ENCODE measurements around the gene BRME1.
A peak's percentile ranks its signal among the peaks of the same experiment; 100 is the strongest.

BRME1 gene

DNA sequence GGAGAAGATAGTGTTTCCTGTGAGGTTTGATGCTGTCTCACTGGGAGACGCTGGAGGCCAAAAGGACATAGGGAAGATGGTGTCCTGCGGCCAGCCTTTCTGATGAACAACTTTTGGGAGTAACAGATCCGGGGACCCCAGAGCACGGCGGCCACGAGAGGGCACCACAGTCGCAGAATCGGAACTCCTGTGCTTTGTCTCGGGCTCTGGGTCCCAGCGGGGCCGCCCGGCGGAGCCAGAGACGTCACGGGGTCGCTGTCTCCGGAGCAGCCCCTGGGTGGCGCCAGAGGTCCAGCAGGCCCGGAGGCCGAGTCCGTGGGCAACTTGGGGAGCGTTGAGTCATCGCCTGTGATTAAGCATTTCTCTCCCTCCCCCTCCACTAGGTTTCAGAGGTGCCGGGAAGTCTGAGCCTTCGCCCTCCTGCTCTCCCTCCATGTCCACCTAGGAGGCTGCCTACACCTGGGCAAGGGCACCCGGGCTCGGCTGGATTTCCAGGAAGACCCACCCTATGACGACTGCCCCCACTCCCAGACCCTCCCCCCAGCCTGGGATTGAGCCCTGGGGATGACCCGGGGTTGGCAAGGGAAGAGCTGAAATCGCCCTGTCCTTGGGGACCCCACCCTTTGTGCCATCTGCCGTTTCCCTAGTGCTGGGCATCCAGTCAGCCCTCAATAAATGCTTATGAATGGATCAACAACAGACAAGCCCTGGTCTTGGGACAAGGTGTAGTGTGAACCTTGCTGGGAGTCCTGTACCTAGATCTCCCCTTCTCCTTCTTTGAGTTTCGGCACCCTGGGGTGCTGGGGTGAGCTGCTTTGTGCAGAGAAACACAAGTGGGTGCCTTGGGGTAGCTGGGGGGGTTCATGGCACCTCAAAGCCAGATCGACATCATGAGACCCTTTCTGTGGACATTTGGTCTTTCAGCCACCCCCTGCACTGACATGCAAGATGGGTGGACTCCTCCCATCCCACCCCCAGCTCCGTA, 25.6 kb downstream of the BRME1 start (continued):
- TF ChIP-seq, protein P1, sequence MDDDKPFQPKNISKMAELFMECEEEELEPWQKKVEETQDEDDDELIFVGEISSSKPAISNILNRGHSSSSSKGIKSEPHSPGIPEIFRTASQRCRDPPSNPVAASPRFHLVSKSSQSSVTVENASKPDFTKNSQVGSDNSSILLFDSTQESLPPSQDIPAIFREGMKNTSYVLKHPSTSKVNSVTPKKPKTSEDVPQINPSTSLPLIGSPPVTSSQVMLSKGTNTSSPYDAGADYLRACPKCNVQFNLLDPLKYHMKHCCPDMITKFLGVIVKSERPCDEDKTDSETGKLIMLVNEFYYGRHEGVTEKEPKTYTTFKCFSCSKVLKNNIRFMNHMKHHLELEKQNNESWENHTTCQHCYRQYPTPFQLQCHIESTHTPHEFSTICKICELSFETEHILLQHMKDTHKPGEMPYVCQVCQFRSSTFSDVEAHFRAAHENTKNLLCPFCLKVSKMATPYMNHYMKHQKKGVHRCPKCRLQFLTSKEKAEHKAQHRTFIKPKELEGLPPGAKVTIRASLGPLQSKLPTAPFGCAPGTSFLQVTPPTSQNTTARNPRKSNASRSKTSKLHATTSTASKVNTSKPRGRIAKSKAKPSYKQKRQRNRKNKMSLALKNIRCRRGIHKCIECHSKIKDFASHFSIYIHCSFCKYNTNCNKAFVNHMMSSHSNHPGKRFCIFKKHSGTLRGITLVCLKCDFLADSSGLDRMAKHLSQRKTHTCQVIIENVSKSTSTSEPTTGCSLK (tag by site-specific recombination; IDR thresholded peaks at IDR 0.05): no peak
- TF ChIP-seq ZNF223 (tag by site-specific recombination; IDR thresholded peaks at IDR 0.05) (no peak), ZNF335 (tag by site-specific recombination; conservative IDR thresholded peaks at IDR 0.05) (peak; percentile 49), IKZF3 (tag by site-specific recombination; IDR thresholded peaks at IDR 0.05) (no peak), ZNF785 (tag by site-specific recombination; IDR thresholded peaks at IDR 0.05) (no peak), SALL2 (tag by site-specific recombination; IDR thresholded peaks at IDR 0.05; ENCODE audit: borderline replicate concordance) (no peak), ZNF423 (tag by site-specific recombination; IDR thresholded peaks at IDR 0.05) (0 out of 2 replicates have a peak, but pooled peaks have one; percentile 19), ZNF600 (tag by site-specific recombination; IDR thresholded peaks at IDR 0.05) (no peak; the same call in 1 of the 2 replicates), BCL11A (tag by site-specific recombination; IDR thresholded peaks at IDR 0.05; ENCODE audit: low read depth) (peak; percentile 81; the same call in 1 of the 2 replicates), ZNF501 (tag by site-specific recombination; IDR thresholded peaks at IDR 0.05) (peak; percentile 61), ZNF404 (tag by site-specific recombination; IDR thresholded peaks at IDR 0.05) (no peak), SP3 (tag by site-specific recombination; IDR thresholded peaks at IDR 0.05) (peak; percentile 52), ZBTB17 (tag by site-specific recombination; IDR thresholded peaks at IDR 0.05) (peak; percentile 92)
- TF ChIP-seq, protein P2, sequence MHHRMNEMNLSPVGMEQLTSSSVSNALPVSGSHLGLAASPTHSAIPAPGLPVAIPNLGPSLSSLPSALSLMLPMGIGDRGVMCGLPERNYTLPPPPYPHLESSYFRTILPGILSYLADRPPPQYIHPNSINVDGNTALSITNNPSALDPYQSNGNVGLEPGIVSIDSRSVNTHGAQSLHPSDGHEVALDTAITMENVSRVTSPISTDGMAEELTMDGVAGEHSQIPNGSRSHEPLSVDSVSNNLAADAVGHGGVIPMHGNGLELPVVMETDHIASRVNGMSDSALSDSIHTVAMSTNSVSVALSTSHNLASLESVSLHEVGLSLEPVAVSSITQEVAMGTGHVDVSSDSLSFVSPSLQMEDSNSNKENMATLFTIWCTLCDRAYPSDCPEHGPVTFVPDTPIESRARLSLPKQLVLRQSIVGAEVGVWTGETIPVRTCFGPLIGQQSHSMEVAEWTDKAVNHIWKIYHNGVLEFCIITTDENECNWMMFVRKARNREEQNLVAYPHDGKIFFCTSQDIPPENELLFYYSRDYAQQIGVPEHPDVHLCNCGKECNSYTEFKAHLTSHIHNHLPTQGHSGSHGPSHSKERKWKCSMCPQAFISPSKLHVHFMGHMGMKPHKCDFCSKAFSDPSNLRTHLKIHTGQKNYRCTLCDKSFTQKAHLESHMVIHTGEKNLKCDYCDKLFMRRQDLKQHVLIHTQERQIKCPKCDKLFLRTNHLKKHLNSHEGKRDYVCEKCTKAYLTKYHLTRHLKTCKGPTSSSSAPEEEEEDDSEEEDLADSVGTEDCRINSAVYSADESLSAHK (tag by site-specific recombination; IDR thresholded peaks at IDR 0.05): no peak; the same call in 1 of the 2 replicates
- TF ChIP-seq, protein P3, sequence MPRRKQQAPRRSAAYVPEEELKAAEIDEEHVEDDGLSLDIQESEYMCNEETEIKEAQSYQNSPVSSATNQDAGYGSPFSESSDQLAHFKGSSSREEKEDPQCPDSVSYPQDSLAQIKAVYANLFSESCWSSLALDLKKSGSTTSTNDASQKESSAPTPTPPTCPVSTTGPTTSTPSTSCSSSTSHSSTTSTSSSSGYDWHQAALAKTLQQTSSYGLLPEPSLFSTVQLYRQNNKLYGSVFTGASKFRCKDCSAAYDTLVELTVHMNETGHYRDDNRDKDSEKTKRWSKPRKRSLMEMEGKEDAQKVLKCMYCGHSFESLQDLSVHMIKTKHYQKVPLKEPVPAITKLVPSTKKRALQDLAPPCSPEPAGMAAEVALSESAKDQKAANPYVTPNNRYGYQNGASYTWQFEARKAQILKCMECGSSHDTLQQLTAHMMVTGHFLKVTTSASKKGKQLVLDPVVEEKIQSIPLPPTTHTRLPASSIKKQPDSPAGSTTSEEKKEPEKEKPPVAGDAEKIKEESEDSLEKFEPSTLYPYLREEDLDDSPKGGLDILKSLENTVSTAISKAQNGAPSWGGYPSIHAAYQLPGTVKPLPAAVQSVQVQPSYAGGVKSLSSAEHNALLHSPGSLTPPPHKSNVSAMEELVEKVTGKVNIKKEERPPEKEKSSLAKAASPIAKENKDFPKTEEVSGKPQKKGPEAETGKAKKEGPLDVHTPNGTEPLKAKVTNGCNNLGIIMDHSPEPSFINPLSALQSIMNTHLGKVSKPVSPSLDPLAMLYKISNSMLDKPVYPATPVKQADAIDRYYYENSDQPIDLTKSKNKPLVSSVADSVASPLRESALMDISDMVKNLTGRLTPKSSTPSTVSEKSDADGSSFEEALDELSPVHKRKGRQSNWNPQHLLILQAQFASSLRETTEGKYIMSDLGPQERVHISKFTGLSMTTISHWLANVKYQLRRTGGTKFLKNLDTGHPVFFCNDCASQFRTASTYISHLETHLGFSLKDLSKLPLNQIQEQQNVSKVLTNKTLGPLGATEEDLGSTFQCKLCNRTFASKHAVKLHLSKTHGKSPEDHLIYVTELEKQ (tag by site-specific recombination; IDR thresholded peaks at IDR 0.05; ENCODE audit: borderline replicate concordance): peak; percentile 35; the same call in 1 of the 2 replicates

DNA sequence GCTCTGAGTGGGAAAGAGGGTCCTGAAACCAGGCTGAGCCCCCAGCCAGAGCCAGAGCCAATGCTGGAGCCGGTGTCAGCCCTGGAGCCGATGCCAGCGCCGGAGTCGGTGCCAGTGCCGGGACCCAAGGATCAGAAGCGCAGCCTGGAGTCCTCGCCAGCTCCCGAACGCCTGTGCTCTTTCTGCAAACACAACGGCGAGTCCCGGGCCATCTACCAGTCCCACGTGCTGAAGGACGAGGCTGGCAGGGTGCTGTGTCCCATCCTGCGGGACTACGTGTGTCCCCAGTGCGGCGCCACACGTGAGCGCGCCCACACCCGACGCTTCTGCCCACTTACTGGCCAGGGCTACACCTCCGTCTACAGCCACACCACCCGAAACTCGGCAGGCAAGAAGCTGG, 28.6 kb downstream of the BRME1 start:
- CTCF ChIA-PET: interaction anchor here (0.6 to 1.1 kb wide), 4 partner anchors 14 to 511 kb away, joined by 3 to 4 read pairs (median 3); no protein-coding TSS in a partner anchor
- POLR2A ChIA-PET: interaction anchor here (1.8 kb wide), 1 partner anchor 259 kb away, joined by 4 read pairs; the partner anchor contains the start of gene ASF1B
- TF ChIP-seq, protein P4, sequence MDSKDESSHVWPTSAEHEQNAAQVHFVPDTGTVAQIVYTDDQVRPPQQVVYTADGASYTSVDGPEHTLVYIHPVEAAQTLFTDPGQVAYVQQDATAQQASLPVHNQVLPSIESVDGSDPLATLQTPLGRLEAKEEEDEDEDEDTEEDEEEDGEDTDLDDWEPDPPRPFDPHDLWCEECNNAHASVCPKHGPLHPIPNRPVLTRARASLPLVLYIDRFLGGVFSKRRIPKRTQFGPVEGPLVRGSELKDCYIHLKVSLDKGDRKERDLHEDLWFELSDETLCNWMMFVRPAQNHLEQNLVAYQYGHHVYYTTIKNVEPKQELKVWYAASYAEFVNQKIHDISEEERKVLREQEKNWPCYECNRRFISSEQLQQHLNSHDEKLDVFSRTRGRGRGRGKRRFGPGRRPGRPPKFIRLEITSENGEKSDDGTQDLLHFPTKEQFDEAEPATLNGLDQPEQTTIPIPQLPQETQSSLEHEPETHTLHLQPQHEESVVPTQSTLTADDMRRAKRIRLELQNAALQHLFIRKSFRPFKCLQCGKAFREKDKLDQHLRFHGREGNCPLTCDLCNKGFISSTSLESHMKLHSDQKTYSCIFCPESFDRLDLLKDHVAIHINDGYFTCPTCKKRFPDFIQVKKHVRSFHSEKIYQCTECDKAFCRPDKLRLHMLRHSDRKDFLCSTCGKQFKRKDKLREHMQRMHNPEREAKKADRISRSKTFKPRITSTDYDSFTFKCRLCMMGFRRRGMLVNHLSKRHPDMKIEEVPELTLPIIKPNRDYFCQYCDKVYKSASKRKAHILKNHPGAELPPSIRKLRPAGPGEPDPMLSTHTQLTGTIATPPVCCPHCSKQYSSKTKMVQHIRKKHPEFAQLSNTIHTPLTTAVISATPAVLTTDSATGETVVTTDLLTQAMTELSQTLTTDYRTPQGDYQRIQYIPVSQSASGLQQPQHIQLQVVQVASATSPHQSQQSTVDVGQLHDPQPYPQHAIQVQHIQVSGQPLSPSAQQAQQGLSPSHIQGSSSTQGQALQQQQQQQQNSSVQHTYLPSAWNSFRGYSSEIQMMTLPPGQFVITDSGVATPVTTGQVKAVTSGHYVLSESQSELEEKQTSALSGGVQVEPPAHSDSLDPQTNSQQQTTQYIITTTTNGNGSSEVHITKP (tag by site-specific recombination; IDR thresholded peaks at IDR 0.05): no peak
- TF ChIP-seq, protein P5, sequence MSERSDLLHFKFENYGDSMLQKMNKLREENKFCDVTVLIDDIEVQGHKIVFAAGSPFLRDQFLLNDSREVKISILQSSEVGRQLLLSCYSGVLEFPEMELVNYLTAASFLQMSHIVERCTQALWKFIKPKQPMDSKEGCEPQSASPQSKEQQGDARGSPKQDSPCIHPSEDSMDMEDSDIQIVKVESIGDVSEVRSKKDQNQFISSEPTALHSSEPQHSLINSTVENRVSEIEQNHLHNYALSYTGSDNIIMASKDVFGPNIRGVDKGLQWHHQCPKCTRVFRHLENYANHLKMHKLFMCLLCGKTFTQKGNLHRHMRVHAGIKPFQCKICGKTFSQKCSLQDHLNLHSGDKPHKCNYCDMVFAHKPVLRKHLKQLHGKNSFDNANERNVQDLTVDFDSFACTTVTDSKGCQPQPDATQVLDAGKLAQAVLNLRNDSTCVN (tag by site-specific recombination; optimal IDR thresholded peaks at IDR 0.05): no peak
- TF ChIP-seq, protein P6, sequence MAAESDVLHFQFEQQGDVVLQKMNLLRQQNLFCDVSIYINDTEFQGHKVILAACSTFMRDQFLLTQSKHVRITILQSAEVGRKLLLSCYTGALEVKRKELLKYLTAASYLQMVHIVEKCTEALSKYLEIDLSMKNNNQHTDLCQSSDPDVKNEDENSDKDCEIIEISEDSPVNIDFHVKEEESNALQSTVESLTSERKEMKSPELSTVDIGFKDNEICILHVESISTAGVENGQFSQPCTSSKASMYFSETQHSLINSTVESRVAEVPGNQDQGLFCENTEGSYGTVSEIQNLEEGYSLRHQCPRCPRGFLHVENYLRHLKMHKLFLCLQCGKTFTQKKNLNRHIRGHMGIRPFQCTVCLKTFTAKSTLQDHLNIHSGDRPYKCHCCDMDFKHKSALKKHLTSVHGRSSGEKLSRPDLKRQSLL (tag by site-specific recombination; IDR thresholded peaks at IDR 0.05): peak; percentile 73
- TF ChIP-seq ZNF121 (tag by site-specific recombination; IDR thresholded peaks at IDR 0.05) (no peak), TCF7L2 (IDR thresholded peaks at IDR 0.05; ENCODE audit: borderline replicate concordance, low read depth, low read length) (no peak)

More for the DNA sequence above, 28.6 kb downstream of the BRME1 start:
- H3K36me3 ChIP-seq (ENCODE audit: control insufficient read depth in 2 of 2, insufficient read depth in 1 of 2, low read length in 2 of 2): no peaks in the 10 kb centered on the region
- 0 out of 2 replicates have a peak, but pooled peaks cover 2% of the 10 kb centered on the region for H3K4me1 ChIP-seq (ENCODE audit: control insufficient read depth, insufficient read depth, low read length)
- no peak overlapping the region for H3K27ac ChIP-seq (ENCODE audit: extremely low read depth, low read depth, low read length)
- no peak overlapping the region for H3K4me3 ChIP-seq (ENCODE audit: low read depth, low read length)
- H3K9me3 ChIP-seq (ENCODE audit: control insufficient read depth, insufficient read depth, low read depth, low read length): no peaks in the 10 kb centered on the region

Measured in HEK293 (cell line).